ENCODE results near the gene GSTM4. TPM values are rescaled to one million over a fixed set of nuclear protein-coding genes. Genes with fewer than 3 reads are reported as not detected.

GSTM4 gene
- total RNA-seq, 1 donor from 2014 or later = 4.6 TPM

DNA sequence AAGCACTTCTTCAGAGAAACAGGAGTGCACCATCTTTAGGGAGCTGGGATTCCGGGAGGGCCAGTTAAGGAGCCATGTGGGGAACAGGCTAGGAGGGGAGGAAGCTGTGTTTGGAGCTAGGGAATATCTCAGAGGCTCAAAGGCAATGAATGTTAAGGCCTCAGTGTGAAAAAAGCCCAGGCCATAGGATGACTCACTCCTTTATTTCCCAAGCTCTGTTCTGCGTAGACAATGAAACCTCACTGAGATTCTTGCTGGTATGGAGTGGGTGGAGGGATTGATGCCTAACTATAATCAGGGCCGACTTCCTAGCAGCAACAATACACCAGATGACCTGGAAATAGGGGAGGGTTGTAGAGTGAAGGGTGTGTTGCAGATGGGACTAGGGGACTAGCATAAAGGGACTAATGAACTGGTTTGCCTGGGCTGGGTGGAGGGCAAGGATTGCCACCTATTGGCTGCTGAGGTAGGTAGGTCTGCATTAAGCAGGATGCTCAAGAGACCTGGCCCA, 38.6 kb upstream of the GSTM4 start:
- H4K20me1 ChIP-seq (ENCODE audit: insufficient read depth, low read length) = peaks cover 14% of the 10 kb centered on the region

DNA sequence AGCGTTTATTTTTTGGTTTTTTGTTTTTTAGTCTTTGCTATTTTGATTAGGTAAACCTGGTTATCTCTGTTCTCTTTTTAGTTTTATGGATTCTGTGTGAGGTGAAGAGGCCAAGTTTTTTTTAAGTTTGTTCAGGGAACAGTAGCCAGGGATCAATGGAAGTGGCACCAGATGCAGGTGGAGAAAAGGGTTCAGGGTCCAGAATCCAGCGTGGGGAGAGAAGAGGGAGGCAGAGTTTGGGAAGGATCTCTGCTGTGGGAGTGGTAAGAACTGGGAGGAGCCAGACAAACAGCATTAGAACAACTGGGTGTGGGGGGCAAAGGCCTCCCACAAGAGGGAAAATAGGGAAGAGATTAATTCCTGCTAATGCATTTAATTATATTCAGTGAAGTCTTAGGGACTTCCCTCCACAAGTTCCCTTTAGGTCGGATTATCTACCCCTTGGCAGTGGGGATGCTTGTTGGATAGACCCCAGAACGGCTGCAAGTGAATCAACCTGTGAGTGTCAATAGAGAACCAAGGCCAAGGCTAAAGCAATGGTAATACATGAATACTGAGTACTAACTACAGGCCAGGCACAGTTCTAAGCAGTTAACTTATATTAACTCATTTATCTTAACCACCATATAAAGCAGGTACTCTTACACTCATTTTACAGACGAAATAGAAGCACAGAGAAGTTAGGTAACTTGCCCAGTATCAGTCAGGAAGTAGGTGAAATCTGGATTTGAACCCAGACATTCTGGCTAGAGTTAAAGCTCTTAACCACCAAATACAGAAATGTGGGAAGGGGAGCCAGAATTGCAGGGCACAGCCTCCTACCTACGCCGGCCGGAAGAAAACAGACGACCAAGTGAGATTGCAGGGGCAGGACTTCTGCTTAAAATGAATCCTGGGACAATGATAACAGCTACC, 37.0 kb upstream of the GSTM4 start:
- Histone ChIP-seq H4K20me1 (ENCODE audit: insufficient read depth, low read length) (peaks cover 30% of the 10 kb centered on the region), H3K36me3 (ENCODE audit: insufficient read depth, low read length) (no peaks in the 10 kb centered on the region), H3K27ac (ENCODE audit: low read depth, low read length) (peak overlapping the region; percentile 94), H3K4me2 (ENCODE audit: low read length) (peak overlapping the region; percentile 93), H3K79me2 (ENCODE audit: insufficient read depth, low read length) (peaks cover 45% of the 10 kb centered on the region), H3K4me1 (ENCODE audit: insufficient read depth, low read length) (peaks cover 49% of the 10 kb centered on the region), H3K9me3 (ENCODE audit: insufficient read depth, low read depth, low read length) (no peaks in the 10 kb centered on the region), H3K4me3 (ENCODE audit: insufficient read depth, low read depth, low read length) (peak overlapping the region; percentile 79), H2AFZ (ENCODE audit: low read depth, low read length) (peak overlapping the region; percentile 68), H3K27me3 (ENCODE audit: insufficient read depth, low read length) (no peaks in the 10 kb centered on the region), H3K9ac (ENCODE audit: low read length) (peak overlapping the region; percentile 97)
- Mint-ChIP-seq H3K9me3 (ENCODE audit: unreplicated experiment) (peaks cover 2% of the 10 kb centered on the region), H3K27ac (ENCODE audit: unreplicated experiment) (peak overlapping the region; percentile 97), H3K36me3 (ENCODE audit: low read depth, unreplicated experiment) (peaks cover 4% of the 10 kb centered on the region), H3K4me1 (ENCODE audit: low read depth, unreplicated experiment) (peaks cover 49% of the 10 kb centered on the region), H3K4me3 (ENCODE audit: unreplicated experiment) (peak overlapping the region; percentile 99), H3K27me3 (ENCODE audit: low read depth, unreplicated experiment) (no peaks in the 10 kb centered on the region)
- no peak for DNase-seq (ENCODE audit: low read depth)
- no peak for FAIRE-seq
- no peak for TF ChIP-seq EZH2 (IDR thresholded peaks at IDR 0.05; ENCODE audit: insufficient read depth, low read length)
- TF ChIP-seq, protein P1, sequence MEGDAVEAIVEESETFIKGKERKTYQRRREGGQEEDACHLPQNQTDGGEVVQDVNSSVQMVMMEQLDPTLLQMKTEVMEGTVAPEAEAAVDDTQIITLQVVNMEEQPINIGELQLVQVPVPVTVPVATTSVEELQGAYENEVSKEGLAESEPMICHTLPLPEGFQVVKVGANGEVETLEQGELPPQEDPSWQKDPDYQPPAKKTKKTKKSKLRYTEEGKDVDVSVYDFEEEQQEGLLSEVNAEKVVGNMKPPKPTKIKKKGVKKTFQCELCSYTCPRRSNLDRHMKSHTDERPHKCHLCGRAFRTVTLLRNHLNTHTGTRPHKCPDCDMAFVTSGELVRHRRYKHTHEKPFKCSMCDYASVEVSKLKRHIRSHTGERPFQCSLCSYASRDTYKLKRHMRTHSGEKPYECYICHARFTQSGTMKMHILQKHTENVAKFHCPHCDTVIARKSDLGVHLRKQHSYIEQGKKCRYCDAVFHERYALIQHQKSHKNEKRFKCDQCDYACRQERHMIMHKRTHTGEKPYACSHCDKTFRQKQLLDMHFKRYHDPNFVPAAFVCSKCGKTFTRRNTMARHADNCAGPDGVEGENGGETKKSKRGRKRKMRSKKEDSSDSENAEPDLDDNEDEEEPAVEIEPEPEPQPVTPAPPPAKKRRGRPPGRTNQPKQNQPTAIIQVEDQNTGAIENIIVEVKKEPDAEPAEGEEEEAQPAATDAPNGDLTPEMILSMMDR (IDR thresholded peaks at IDR 0.05; ENCODE audit: insufficient read depth, low read depth, low read length) = no peak

More for the DNA sequence above, 38.6 kb upstream of the GSTM4 start:
- Histone ChIP-seq H3K9ac (ENCODE audit: low read length) (peak overlapping the region; percentile 68), H3K4me3 (ENCODE audit: insufficient read depth, low read depth, low read length) (no peak overlapping the region), H3K9me3 (ENCODE audit: insufficient read depth, low read depth, low read length) (no peaks in the 10 kb centered on the region), H3K36me3 (ENCODE audit: insufficient read depth, low read length) (no peaks in the 10 kb centered on the region), H3K27ac (ENCODE audit: low read depth, low read length) (peak overlapping the region; percentile 89), H2AFZ (ENCODE audit: low read depth, low read length) (no peak overlapping the region), H3K4me1 (ENCODE audit: insufficient read depth, low read length) (peaks cover 49% of the 10 kb centered on the region), H3K79me2 (ENCODE audit: insufficient read depth, low read length) (peaks cover 29% of the 10 kb centered on the region), H3K4me2 (ENCODE audit: low read length) (peak overlapping the region; percentile 55), H3K27me3 (ENCODE audit: insufficient read depth, low read length) (no peaks in the 10 kb centered on the region)
- TF ChIP-seq, protein P1 (IDR thresholded peaks at IDR 0.05; ENCODE audit: insufficient read depth, low read depth, low read length) = no peak
- TF ChIP-seq EZH2 (IDR thresholded peaks at IDR 0.05; ENCODE audit: insufficient read depth, low read length) = no peak
- DNase-seq (ENCODE audit: low read depth) (peak; percentile 97), FAIRE-seq (no peak)
- H3K4me1 Mint-ChIP-seq (ENCODE audit: low read depth, unreplicated experiment) = peaks cover 47% of the 10 kb centered on the region
- H3K4me3 Mint-ChIP-seq (ENCODE audit: unreplicated experiment) = no peak overlapping the region
- H3K27ac Mint-ChIP-seq (ENCODE audit: unreplicated experiment) = peak overlapping the region; percentile 55
- H3K9me3 Mint-ChIP-seq (ENCODE audit: unreplicated experiment) = peaks cover 3% of the 10 kb centered on the region
- peaks cover 7% of the 10 kb centered on the region for H3K36me3 Mint-ChIP-seq (ENCODE audit: low read depth, unreplicated experiment)
- no peaks in the 10 kb centered on the region for H3K27me3 Mint-ChIP-seq (ENCODE audit: low read depth, unreplicated experiment)

All from astrocyte (in vitro differentiated cells and primary cell).